HEK293 (cell line): ENCODE results near the gene SCGB1D2.

ENCODE experiments used
- HOXA7 ChIP-seq: sonication (generic); formaldehyde crosslinking; IDR thresholded peaks from 2 replicates; pipeline ENCODE4 v1.8.1; 2022; ENCODE audit warnings: missing genetic modification reagents, borderline replicate concordance
- ZBTB8A ChIP-seq: fragments of 450-650 bp; formaldehyde crosslinking; IDR thresholded peaks from 2 replicates; pipeline ENCODE4 v1.5.1; 2016; ENCODE audit warnings: missing biosample characterization, missing genetic modification characterization
- ZNF133 ChIP-seq: fragments of 450-650 bp; formaldehyde crosslinking; IDR thresholded peaks from 2 replicates; pipeline ENCODE4 v1.5.1; 2016; ENCODE audit warnings: missing biosample characterization, missing genetic modification characterization
- ZNF274 ChIP-seq, 2 experiments: fragments of 200-500 bp in 1 of 2; fragments of 450-650 bp in 1 of 2; sonication (Bioruptor generic) in 1 of 2; formaldehyde crosslinking in 1 of 2; IDR thresholded peaks; 2 replicates each; pipeline versions ENCODE4 v1.5.1 to v1.6.1; 2014 to 2016; ENCODE audit warnings: borderline replicate concordance in 1 of 2, inconsistent platforms in 1 of 2, low read length in 1 of 2, missing biosample characterization in 1 of 2, missing genetic modification characterization in 1 of 2
- ZNF514 ChIP-seq: fragments of 450-650 bp; formaldehyde crosslinking; IDR thresholded peaks from 2 replicates; pipeline ENCODE4 v1.5.1; 2016; ENCODE audit warnings: missing biosample characterization, missing genetic modification characterization
- ZNF747 ChIP-seq: fragments of 450-650 bp; formaldehyde crosslinking; IDR thresholded peaks from 2 replicates; pipeline ENCODE4 v1.5.1; 2016; ENCODE audit warnings: missing biosample characterization, missing genetic modification characterization

- no peak for TF ChIP-seq ZNF274 (IDR thresholded peaks at IDR 0.05; ENCODE audit: low read length)
- no peak for TF ChIP-seq ZNF274 (tag by site-specific recombination; IDR thresholded peaks at IDR 0.05; ENCODE audit: borderline replicate concordance)
- TF ChIP-seq ZNF133 (tag by site-specific recombination) = no peak
- TF ChIP-seq ZNF747 = no peak
- no peak for TF ChIP-seq ZBTB8A (tag by site-specific recombination)
- no peak for TF ChIP-seq HOXA7
- no peak for TF ChIP-seq ZNF514
Measured at GRCh38 chr11:62205441-62205840, 36.6 kb upstream of the SCGB1D2 start.
